ENCODE data around the gene TRRAP.

DNA sequence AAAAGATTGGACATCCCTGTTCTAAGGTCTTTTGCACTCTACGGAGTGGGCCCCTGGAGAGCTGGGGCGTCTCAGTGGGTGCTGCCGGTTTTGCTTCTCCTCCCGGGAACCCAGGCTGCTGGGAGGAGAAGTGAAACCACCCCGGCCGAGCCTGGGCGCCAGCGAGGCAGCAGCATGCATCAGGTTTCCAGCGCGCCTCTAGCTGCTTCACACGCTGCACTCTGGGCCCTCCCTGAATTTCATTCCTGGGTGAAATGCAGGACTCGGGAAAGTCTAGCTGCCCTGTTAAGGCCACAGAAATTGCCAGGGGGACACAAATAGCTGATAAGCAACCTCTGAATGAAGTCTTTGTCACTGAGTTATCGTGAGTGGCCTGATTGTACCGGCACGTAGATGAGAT lies 127.4 kb downstream of the TRRAP start:
- TF ChIP-seq CTCF (IDR thresholded peaks at IDR 0.05) (no peak), POLR2A (IDR thresholded peaks at IDR 0.05) (no peak)
